ENCODE measurements around the gene JADE2. TPM values are rescaled to one million over a fixed set of nuclear protein-coding genes. Genes with fewer than 3 reads are reported as not detected.

JADE2 gene
- total and polyA plus RNA-seq, 2 of the 8 experiments (the other 6 are each of a cell fraction or from before 2014, with no cell fraction given), result 19.2 to 55.8 TPM

GRCh38 chr5:134614450-134615085 is 89.1 kb downstream of the JADE2 start (continued):
- TF ChIP-seq GTF2F1 (IDR thresholded peaks at IDR 0.05; ENCODE audit: borderline replicate concordance, low read depth, low read length), result no peak
- TF ChIP-seq SIN3A (conservative IDR thresholded peaks at IDR 0.05 in 1 of 2, IDR thresholded peaks at IDR 0.05 in 1 of 2; ENCODE audit: low read depth in 1 of 2, low read length in 2 of 2), result no peak

All from H1 (cell line).